ENCODE measurements around the gene RENBP. TPM values are rescaled to one million over a fixed set of nuclear protein-coding genes. Genes with fewer than 3 reads are reported as not detected.

The RENBP gene
- total and polyA plus RNA-seq, 9 of the 15 experiments (the other 6 are each of a cell fraction or from before 2014, with no cell fraction given): 0.07 to 14.8 (median 10.6) TPM; not detected in 1

GRCh38 chrX:153913211-153913610 is 31.2 kb downstream of the RENBP start (continued):
- no peak for TF ChIP-seq RBBP5 (IDR thresholded peaks at IDR 0.05; ENCODE audit: borderline replicate concordance, insufficient read depth, low read length, poor library complexity, severe bottlenecking)
- TF ChIP-seq ARNT (IDR thresholded peaks at IDR 0.05): no peak
- no peak for TF ChIP-seq BRF2 (IDR thresholded peaks at IDR 0.05; ENCODE audit: borderline replicate concordance, insufficient read depth, insufficient read length)
- TF ChIP-seq RAD21 (CRISPR knock-in tag; conservative IDR thresholded peaks at IDR 0.05 in 1 of 2, IDR thresholded peaks at IDR 0.05 in 1 of 2): no peak
- TF ChIP-seq MCM3 (IDR thresholded peaks at IDR 0.05): no peak
- no peak for TF ChIP-seq NRF1 (conservative IDR thresholded peaks at IDR 0.05 in 1 of 2, IDR thresholded peaks at IDR 0.05 in 1 of 2)

GRCh38 chrX:153911798-153912197 is 32.6 kb downstream of the RENBP start:
- H3K4me1 ChIP-seq (replicated peaks in 1 of 2; ENCODE audit: control insufficient read depth in 2 of 2, insufficient read depth in 2 of 2, low read length in 2 of 2): peaks cover 0 to 40% of the 10 kb centered on the region in 2 experiments; a peak in 3 of 5 replicates
- no peak overlapping the region for H3K4me2 ChIP-seq (ENCODE audit: insufficient read depth, low read length)
- no peaks in the 10 kb centered on the region for H3K9me1 ChIP-seq (ENCODE audit: control insufficient read depth, insufficient read depth, low read length)
- H3K27me3 ChIP-seq (ENCODE audit: control insufficient read depth in 2 of 2, insufficient read depth in 2 of 2, low read length in 2 of 2): no peaks in the 10 kb centered on the region
- ATAC-seq (no peak), FAIRE-seq (no peak), DNase-seq (ENCODE audit: extremely low read depth in 1 of 4, low spot score in 3 of 4) (no peak)
- WGBS (ENCODE audit: insufficient coverage, low coverage, missing lambda C conversion rate): 74% methylated on average over 5 of the region's 6 CpGs
- in situ Hi-C loops (cut with MboI) (no loop called here), intact Hi-C loops (cut with micrococcal nuclease) (no loop called here)
- no peak overlapping the region for H2AFZ ChIP-seq (ENCODE audit: low read depth, low read length)
- BruUV-seq (replicated peaks): no TSS peak
- no peaks in the 10 kb centered on the region for H3K9me3 ChIP-seq (replicated peaks; ENCODE audit: control insufficient read depth, insufficient read depth, low read depth, low read length)
- CTCF ChIA-PET (ENCODE audit: low intra/inter-chr PET ratio): no interaction called here
- H3K4me3 ChIP-seq: no peak overlapping the region
- H3K79me2 ChIP-seq (ENCODE audit: control insufficient read depth, insufficient read depth, low read length): no peaks in the 10 kb centered on the region
- peaks cover 5% of the 10 kb centered on the region; the same call in 1 of the 2 replicates for H4K20me1 ChIP-seq (replicated peaks; ENCODE audit: control insufficient read depth, insufficient read depth, low read length)
- H3K27ac ChIP-seq (ENCODE audit: extremely low read depth, low read depth, low read length): no peak overlapping the region
- H3K9ac ChIP-seq (ENCODE audit: insufficient read depth in 1 of 2, low read depth in 2 of 2, low read length in 2 of 2): no peak overlapping the region
- peaks cover 23% of the 10 kb centered on the region; the same call in 2 of the 3 replicates for H3K36me3 ChIP-seq (ENCODE audit: control insufficient read depth, insufficient read depth, low read length)
- POLR2A ChIA-PET: interaction anchor here (1.2 kb wide), 1 partner anchor 14 kb away, joined by 3 read pairs; no protein-coding TSS in a partner anchor
- TF ChIP-seq SNAPC5 (CRISPR knock-in tag; IDR thresholded peaks at IDR 0.05): no peak
- TF ChIP-seq STAG1 (CRISPR knock-in tag; IDR thresholded peaks at IDR 0.05; ENCODE audit: borderline replicate concordance): no peak
- no peak for TF ChIP-seq SAFB (IDR thresholded peaks at IDR 0.05; ENCODE audit: borderline replicate concordance, low read depth, low read length)
- no peak for TF ChIP-seq E2F3 (CRISPR knock-in tag; IDR thresholded peaks at IDR 0.05)
- no peak for TF ChIP-seq ZNF140 (CRISPR knock-in tag; IDR thresholded peaks at IDR 0.05)
- no peak for TF ChIP-seq RB1 (IDR thresholded peaks at IDR 0.05; ENCODE audit: low read depth)
- TF ChIP-seq SMAD1 (IDR thresholded peaks at IDR 0.05; ENCODE audit: low read depth, low read length, partially characterized antibody): no peak
- TF ChIP-seq SIRT6 (IDR thresholded peaks at IDR 0.05; ENCODE audit: low read depth, low read length): no peak
- no peak for TF ChIP-seq PREB (CRISPR knock-in tag; IDR thresholded peaks at IDR 0.05)
- no peak for TF ChIP-seq ZNF224 (CRISPR knock-in tag; IDR thresholded peaks at IDR 0.05)
- TF ChIP-seq GTF2A2 (tag; IDR thresholded peaks at IDR 0.05): no peak
- TF ChIP-seq CREB5 (CRISPR knock-in tag; IDR thresholded peaks at IDR 0.05): no peak
- no peak for TF ChIP-seq PYGO2 (tag; IDR thresholded peaks at IDR 0.05)
